Measurements from ENCODE around the gene DHX57.
A peak's percentile ranks its signal among the peaks of the same experiment; 100 is the strongest.
"Not testable (repeated sequence)": the region's sequence is repeated elsewhere in the genome, so short reads cannot be mapped to it uniquely, and the experiment has no call there.

DHX57 gene

DNA sequence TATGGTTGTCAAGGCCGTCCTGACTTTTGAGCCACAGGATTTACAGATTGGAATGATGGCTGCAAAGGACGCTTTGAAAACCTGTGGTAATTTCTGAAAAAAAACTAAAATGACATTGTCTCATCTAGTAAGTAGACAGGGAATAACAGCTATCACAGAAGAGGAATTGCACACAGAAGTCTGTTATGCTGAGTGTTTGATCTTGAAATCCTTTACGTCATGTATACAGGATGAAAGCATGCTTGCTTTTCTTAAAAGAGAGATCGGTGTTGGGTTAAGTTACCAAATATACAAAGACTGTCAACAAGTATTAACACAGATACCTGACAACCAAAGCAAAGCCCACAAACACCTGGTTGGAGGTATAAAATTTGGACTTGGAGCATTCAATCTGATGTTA is 112.0 kb downstream of the DHX57 start:
- Histone ChIP-seq H3K36me3 (no peaks in the 10 kb centered on the region), H3K9me3 (no peaks in the 10 kb centered on the region), H3K27ac (no peak overlapping the region), H3K4me3 (no peak overlapping the region), H3K27me3 (no peaks in the 10 kb centered on the region), H3K4me1 (no peaks in the 10 kb centered on the region)
- intact Hi-C loops (cut with DNase I; ENCODE audit: low total_unique reads) = no loop called here
- no peak for DNase-seq
- TF ChIP-seq, protein P1, sequence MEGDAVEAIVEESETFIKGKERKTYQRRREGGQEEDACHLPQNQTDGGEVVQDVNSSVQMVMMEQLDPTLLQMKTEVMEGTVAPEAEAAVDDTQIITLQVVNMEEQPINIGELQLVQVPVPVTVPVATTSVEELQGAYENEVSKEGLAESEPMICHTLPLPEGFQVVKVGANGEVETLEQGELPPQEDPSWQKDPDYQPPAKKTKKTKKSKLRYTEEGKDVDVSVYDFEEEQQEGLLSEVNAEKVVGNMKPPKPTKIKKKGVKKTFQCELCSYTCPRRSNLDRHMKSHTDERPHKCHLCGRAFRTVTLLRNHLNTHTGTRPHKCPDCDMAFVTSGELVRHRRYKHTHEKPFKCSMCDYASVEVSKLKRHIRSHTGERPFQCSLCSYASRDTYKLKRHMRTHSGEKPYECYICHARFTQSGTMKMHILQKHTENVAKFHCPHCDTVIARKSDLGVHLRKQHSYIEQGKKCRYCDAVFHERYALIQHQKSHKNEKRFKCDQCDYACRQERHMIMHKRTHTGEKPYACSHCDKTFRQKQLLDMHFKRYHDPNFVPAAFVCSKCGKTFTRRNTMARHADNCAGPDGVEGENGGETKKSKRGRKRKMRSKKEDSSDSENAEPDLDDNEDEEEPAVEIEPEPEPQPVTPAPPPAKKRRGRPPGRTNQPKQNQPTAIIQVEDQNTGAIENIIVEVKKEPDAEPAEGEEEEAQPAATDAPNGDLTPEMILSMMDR (IDR thresholded peaks at IDR 0.05) = no peak

DNA sequence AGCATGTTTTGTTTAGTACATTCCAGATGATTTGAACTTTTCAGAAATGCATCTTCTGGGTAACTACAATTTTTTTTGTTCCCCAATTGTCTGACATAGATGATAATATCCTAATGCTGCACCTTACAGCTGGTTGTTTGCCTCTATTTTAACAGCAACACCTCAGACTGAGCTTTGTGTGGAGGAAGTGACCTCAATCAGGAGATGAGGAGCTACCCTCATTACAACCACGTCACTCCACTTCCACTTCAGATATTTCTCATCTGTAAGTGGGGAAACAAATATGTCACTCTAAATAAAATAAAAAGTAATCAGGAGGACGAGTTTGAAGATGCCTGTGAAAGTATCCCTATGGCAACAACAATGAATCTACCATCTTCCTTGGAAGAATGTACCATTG is 112.5 kb downstream of the DHX57 start:
- Histone ChIP-seq H3K9me3 (no peaks in the 10 kb centered on the region), H3K27me3 (no peaks in the 10 kb centered on the region), H3K27ac (no peak overlapping the region), H3K36me3 (no peaks in the 10 kb centered on the region), H3K4me1 (no peaks in the 10 kb centered on the region), H3K4me3 (no peak overlapping the region)
- intact Hi-C loops (cut with DNase I; ENCODE audit: low total_unique reads) = no loop called here
- TF ChIP-seq, protein P1 (IDR thresholded peaks at IDR 0.05) = no peak
- DNase-seq = no peak

DNA sequence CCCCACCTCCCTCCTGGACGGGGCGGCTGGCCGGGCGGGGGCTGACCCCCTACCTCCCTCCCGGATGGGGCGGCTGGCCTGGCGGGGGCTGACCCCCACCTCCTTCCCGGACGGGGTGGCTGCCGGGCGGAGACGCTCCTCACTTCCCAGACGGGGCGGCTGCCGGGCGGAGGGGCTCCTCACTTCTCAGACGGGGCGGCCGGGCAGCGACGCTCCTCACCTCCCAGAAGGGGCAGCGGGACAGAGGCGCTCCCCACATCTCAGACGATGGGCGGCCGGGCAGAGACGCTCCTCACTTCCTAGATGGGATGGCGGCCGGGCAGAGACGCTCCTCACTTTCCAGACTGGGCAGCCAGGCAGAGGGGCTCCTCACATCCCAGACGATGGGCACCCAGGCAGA is 119.8 kb downstream of the DHX57 start:
- H3K4me3 ChIP-seq = not testable (repeated sequence)

DNA sequence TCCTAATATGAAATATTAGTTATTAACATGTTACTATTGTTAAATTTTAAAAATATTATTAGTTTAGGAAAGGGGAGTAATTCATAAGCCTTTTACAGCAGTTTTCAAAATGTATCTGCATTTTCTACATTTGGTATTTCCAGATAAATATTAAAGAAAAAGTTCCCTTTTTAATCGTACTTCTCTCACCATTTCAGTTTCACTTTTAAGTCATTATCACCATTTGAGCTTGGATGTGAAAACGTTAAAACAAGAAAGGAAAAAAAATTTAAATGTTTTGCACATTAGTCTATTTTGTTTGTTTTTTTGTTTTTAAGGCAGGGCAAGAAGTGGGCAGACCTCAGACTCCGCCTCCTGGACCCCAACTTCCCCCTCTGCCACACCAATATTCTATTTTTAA is 121.2 kb downstream of the DHX57 start:
- intact Hi-C loops (cut with DNase I; ENCODE audit: low total_unique reads) = no loop called here
- H3K9me3 ChIP-seq = no peaks in the 10 kb centered on the region
- DNase-seq = no peak
- peak overlapping the region in 1 of 2 donors; percentile 6 for H3K27ac ChIP-seq
- H3K27me3 ChIP-seq = no peaks in the 10 kb centered on the region
- peaks cover 0 to under 1% (median 0%) of the 10 kb centered on the region in 3 donors for H3K36me3 ChIP-seq
- H3K4me3 ChIP-seq = peak overlapping the region in 1 of 2 donors; percentile 18
- peaks cover 0 to 9% (median 2%) of the 10 kb centered on the region in 4 donors for H3K4me1 ChIP-seq
- TF ChIP-seq, protein P1 (IDR thresholded peaks at IDR 0.05) = no peak

More for the DNA sequence above, 119.8 kb downstream of the DHX57 start:
- H3K27me3 ChIP-seq; H3K36me3 ChIP-seq; intact Hi-C loops (cut with DNase I; ENCODE audit: low total_unique reads); H3K27ac ChIP-seq; H3K9me3 ChIP-seq; H3K4me1 ChIP-seq; DNase-seq: not testable (repeated sequence)

DNA sequence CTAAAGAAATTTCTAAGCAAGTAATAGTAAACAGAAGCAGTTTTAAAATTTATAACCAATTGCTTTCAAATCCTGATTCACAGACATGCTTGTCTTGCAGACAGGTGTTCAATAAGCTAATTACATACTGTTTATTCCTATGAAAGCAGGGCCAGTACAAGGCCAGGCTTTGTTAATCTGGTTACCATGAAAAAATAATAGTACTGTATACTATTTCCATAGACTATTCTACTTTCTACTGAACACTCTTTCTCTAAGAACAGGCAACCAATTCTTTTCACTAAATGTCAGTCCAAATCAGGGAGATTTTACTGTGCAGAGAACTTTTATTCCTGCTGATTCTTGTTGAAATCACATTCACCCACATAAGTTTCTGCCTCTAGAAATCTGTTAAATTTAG is 121.7 kb downstream of the DHX57 start:
- Histone ChIP-seq H3K27ac (peak overlapping the region in 1 of 2 donors; percentile 6), H3K4me1 (peaks cover 0 to 13% (median 6%) of the 10 kb centered on the region in 4 donors), H3K9me3 (no peaks in the 10 kb centered on the region), H3K4me3 (no peak overlapping the region), H3K27me3 (no peaks in the 10 kb centered on the region), H3K36me3 (peaks cover 2 to 6% (median 3%) of the 10 kb centered on the region in 3 donors)
- no peak for DNase-seq
- intact Hi-C loops (cut with DNase I; ENCODE audit: low total_unique reads) = no loop called here
- TF ChIP-seq, protein P1 (IDR thresholded peaks at IDR 0.05) = no peak

DNA sequence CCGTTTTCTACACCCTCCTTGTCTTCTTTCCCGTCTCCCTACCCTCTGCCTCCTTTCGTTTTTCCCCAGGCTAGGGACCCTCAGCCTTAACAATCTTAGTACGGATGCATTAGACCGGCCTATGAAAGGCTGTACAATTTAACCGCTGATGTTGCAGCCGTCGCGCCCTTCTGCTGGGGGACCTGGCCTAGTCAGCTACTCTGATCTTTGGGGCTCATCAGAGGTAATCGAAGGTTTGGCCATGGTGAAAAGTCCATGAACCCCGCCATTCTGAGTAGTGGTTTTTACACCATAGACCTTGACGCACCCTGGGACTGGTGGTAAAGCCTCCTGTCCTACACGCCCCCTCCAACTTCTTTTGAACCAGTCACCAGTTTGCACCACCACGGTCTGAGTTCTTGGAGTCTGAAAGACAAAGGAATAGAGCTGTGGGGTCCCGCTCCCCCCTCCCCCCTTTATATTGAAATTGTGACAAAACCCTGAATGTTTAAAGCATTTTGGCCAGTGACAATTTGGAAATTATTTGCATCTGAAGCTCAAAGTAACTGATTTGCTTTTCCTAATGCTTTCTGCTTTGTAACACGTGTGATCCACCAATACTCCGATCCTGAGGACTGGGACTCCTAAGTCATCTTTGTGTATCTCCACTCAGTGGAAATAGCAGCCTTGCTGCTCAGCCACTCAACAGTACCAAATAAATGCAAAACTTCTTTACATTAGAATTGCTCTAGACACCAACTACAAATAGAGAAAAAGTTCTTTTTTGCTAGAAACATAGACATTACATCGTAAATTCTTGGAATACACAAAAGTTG is 123.9 kb downstream of the DHX57 start:
- H3K27me3 ChIP-seq = no peaks in the 10 kb centered on the region
- no peaks in the 10 kb centered on the region for H3K9me3 ChIP-seq
- H3K27ac ChIP-seq = peak overlapping the region; percentile 83 to 99
- peaks cover 0 to 33% (median 19%) of the 10 kb centered on the region in 4 donors for H3K4me1 ChIP-seq
- intact Hi-C loops (cut with DNase I; ENCODE audit: low total_unique reads) = loop anchor here (2.0 kb wide), 1 partner anchor 149 kb away; the partner anchor contains the start of gene HNRNPLL
- H3K36me3 ChIP-seq = peaks cover 24 to 28% (median 25%) of the 10 kb centered on the region in 3 donors
- TF ChIP-seq, protein P1 (IDR thresholded peaks at IDR 0.05) = no peak
- peak overlapping the region; percentile 56 to 82 for H3K4me3 ChIP-seq
- no peak for DNase-seq

Data from tibial artery (tissue), 4 donors.